Tibial artery (tissue), 4 donors: ENCODE data around the gene RNASE9.
A peak's percentile ranks its signal among the peaks of the same experiment; 100 is the strongest.

Experiments used
- DNase-seq, 2 donors: peaks; one replicate each; pipeline ENCODE4 v3.0.0-alpha.2; 2019
- H3K27ac ChIP-seq, 2 donors: fragments of 200-600 bp; sonication (generic) in 1 of 2; 1 replicate in 1 of 2; 2 replicates in 1 of 2; pipeline ENCODE4 v1.5.1; 2018 to 2019; ENCODE audit warnings: mild to moderate bottlenecking in 1 of 2
- H3K27me3 ChIP-seq, 2 donors: fragments of 200-600 bp; sonication (generic) in 1 of 2; one replicate each; pipeline versions ENCODE4 v1.5.1 to v1.6.0; 2016 to 2019
- H3K36me3 ChIP-seq, 3 donors: fragments of 200-600 bp; sonication (generic) in 2 of 3; one replicate each; pipeline ENCODE4 v1.5.1; 2016 to 2019; ENCODE audit warnings: mild to moderate bottlenecking in 2 of 3
- H3K4me1 ChIP-seq, 4 donors: fragments of 200-600 bp; sonication (generic) in 2 of 4; 1 replicate in 3 of 4; 2 replicates in 1 of 4; pipeline ENCODE4 v1.5.1; 2016 to 2019
- H3K4me3 ChIP-seq, 2 donors: fragments of 200-600 bp; sonication (generic) in 1 of 2; 1 replicate in 1 of 2; 2 replicates in 1 of 2; pipeline ENCODE4 v1.5.1; 2018 to 2019; ENCODE audit warnings: mild to moderate bottlenecking in 2 of 2
- H3K9me3 ChIP-seq, 3 donors: fragments of 200-600 bp; sonication (generic) in 1 of 3; one replicate each; pipeline ENCODE4 v1.5.1; 2016 to 2019
- CTCF ChIP-seq, 2 experiments: fragments of 200-600 bp in 1 of 2; fragments of 450-650 bp in 1 of 2; IDR thresholded peaks; one replicate each; pipeline ENCODE4 v1.5.1; 2017 to 2019; ENCODE audit warnings: antibody characterized with exemption in 2 of 2, mild to moderate bottlenecking in 1 of 2, moderate library complexity in 1 of 2
- intact Hi-C: fragments of 100-400 bp; cut with DNase I; formaldehyde crosslinking; loops from one replicate; pipeline ENCODE4 v1.15.0; 2023; ENCODE audit warnings: low total_unique reads

The RNASE9 gene

GRCh38 chr14:20606902-20607242, 46.0 kb upstream of the RNASE9 start:
- no peak for TF ChIP-seq CTCF (IDR thresholded peaks at IDR 0.05)
- Histone ChIP-seq H3K27me3 (no peaks in the 10 kb centered on the region), H3K4me1 (peaks cover 0 to 14% (median 12%) of the 10 kb centered on the region in 4 donors), H3K27ac (no peak overlapping the region), H3K36me3 (no peaks in the 10 kb centered on the region), H3K4me3 (no peak overlapping the region), H3K9me3 (no peaks in the 10 kb centered on the region)
- intact Hi-C loops: loop anchor here (5.0 kb wide), 2 partner anchors 75 to 280 kb away; no protein-coding TSS in a partner anchor
- DNase-seq: no peak

GRCh38 chr14:20606190-20606901, 45.5 kb upstream of the RNASE9 start:
- intact Hi-C loops: loop anchor here (5.0 kb wide), 2 partner anchors 74 to 279 kb away; no protein-coding TSS in a partner anchor
- H3K4me1 ChIP-seq: peaks cover 0 to 14% (median 11%) of the 10 kb centered on the region in 4 donors
- no peaks in the 10 kb centered on the region for H3K27me3 ChIP-seq
- H3K4me3 ChIP-seq: no peak overlapping the region
- no peak overlapping the region for H3K27ac ChIP-seq
- no peaks in the 10 kb centered on the region for H3K9me3 ChIP-seq
- no peaks in the 10 kb centered on the region for H3K36me3 ChIP-seq
- no peak for DNase-seq
- peak in 1 of 2 experiments; percentile 12 for TF ChIP-seq CTCF (IDR thresholded peaks at IDR 0.05)

- no peaks in the 10 kb centered on the region for H3K27me3 ChIP-seq
- TF ChIP-seq CTCF (IDR thresholded peaks at IDR 0.05): no peak
- H3K36me3 ChIP-seq: no peaks in the 10 kb centered on the region
- H3K27ac ChIP-seq: no peak overlapping the region
- H3K9me3 ChIP-seq: no peaks in the 10 kb centered on the region
- H3K4me1 ChIP-seq: peaks cover 0 to 2% (median 0%) of the 10 kb centered on the region in 4 donors
- intact Hi-C loops: loop anchor here (5.0 kb wide), 1 partner anchor 62 kb away; no protein-coding TSS in a partner anchor
- H3K4me3 ChIP-seq: no peak overlapping the region
- DNase-seq: no peak
These were observed 43.2 kb upstream of the RNASE9 start for GRCh38 chr14:20603813-20604690.

GRCh38 chr14:20602583-20602982, 41.7 kb upstream of the RNASE9 start:
- intact Hi-C loops: loop anchor here (5.0 kb wide), 1 partner anchor 60 kb away; no protein-coding TSS in a partner anchor
- DNase-seq: no peak
- no peaks in the 10 kb centered on the region for H3K36me3 ChIP-seq
- no peak overlapping the region for H3K4me3 ChIP-seq
- no peak overlapping the region for H3K27ac ChIP-seq
- H3K27me3 ChIP-seq: no peaks in the 10 kb centered on the region
- H3K9me3 ChIP-seq: no peaks in the 10 kb centered on the region
- no peaks in the 10 kb centered on the region for H3K4me1 ChIP-seq
- no peak for TF ChIP-seq CTCF (IDR thresholded peaks at IDR 0.05)

GRCh38 chr14:20601522-20601921, 40.7 kb upstream of the RNASE9 start:
- H3K4me1 ChIP-seq: no peaks in the 10 kb centered on the region
- no peak overlapping the region for H3K4me3 ChIP-seq
- H3K36me3 ChIP-seq: no peaks in the 10 kb centered on the region
- no peak overlapping the region for H3K27ac ChIP-seq
- no peak for DNase-seq
- no peaks in the 10 kb centered on the region for H3K27me3 ChIP-seq
- TF ChIP-seq CTCF (IDR thresholded peaks at IDR 0.05): no peak
- no peaks in the 10 kb centered on the region for H3K9me3 ChIP-seq
- intact Hi-C loops: loop anchor here (5.0 kb wide), 1 partner anchor 59 kb away; no protein-coding TSS in a partner anchor
